Measurements from ENCODE around the gene RASA3. TPM values are rescaled to one million over a fixed set of nuclear protein-coding genes. Genes with fewer than 3 reads are reported as not detected.
"Not testable (repeated sequence)": the region's sequence is repeated elsewhere in the genome, so short reads cannot be mapped to it uniquely, and the experiment has no call there.

RASA3 gene
- total RNA-seq, 1 experiment from 2014 or later: 0.56 TPM

- Histone ChIP-seq H2AFZ (ENCODE audit: low read length) (no peak overlapping the region), H3K27ac (ENCODE audit: low read length) (no peak overlapping the region), H3K4me1 (ENCODE audit: low read length) (no peaks in the 10 kb centered on the region), H3K79me2 (ENCODE audit: low read length) (no peaks in the 10 kb centered on the region), H3K27me3 (ENCODE audit: low read length) (no peaks in the 10 kb centered on the region), H3K9ac (ENCODE audit: low read length) (no peak overlapping the region), H3K9me3 (ENCODE audit: low read length) (no peaks in the 10 kb centered on the region), H3K4me3 (ENCODE audit: low read length) (no peak overlapping the region), H3K4me2 (ENCODE audit: low read depth, low read length, poor library complexity, severe bottlenecking) (no peak overlapping the region), H3K36me3 (ENCODE audit: insufficient read depth, low read length) (no peaks in the 10 kb centered on the region), H3K9me2 (replicated peaks; ENCODE audit: insufficient read depth, low read length) (no peaks in the 10 kb centered on the region), H4K20me1 (ENCODE audit: insufficient read depth, low read depth, low read length) (no peaks in the 10 kb centered on the region)
- DNase-seq: no peak
These were observed 19.5 kb downstream of the RASA3 start for GRCh38 chr13:114112826-114113322.

GRCh38 chr13:114112231-114112825 is 20.1 kb downstream of the RASA3 start:
- H3K4me2 ChIP-seq (ENCODE audit: low read depth, low read length, poor library complexity, severe bottlenecking): no peak overlapping the region
- no peaks in the 10 kb centered on the region for H3K79me2 ChIP-seq (ENCODE audit: low read length)
- no peaks in the 10 kb centered on the region for H3K9me3 ChIP-seq (ENCODE audit: low read length)
- no peaks in the 10 kb centered on the region for H4K20me1 ChIP-seq (ENCODE audit: insufficient read depth, low read depth, low read length)
- H3K4me3 ChIP-seq (ENCODE audit: low read length): no peak overlapping the region
- no peaks in the 10 kb centered on the region for H3K9me2 ChIP-seq (replicated peaks; ENCODE audit: insufficient read depth, low read length)
- H3K4me1 ChIP-seq (ENCODE audit: low read length): no peaks in the 10 kb centered on the region
- no peak overlapping the region for H3K9ac ChIP-seq (ENCODE audit: low read length)
- H3K36me3 ChIP-seq (ENCODE audit: insufficient read depth, low read length): no peaks in the 10 kb centered on the region
- H3K27me3 ChIP-seq (ENCODE audit: low read length): no peaks in the 10 kb centered on the region
- H3K27ac ChIP-seq (ENCODE audit: low read length): no peak overlapping the region
- DNase-seq: no peak
- H2AFZ ChIP-seq (ENCODE audit: low read length): no peak overlapping the region

GRCh38 chr13:114111577-114111976 is 20.8 kb downstream of the RASA3 start:
- H3K36me3 ChIP-seq (ENCODE audit: insufficient read depth, low read length): no peaks in the 10 kb centered on the region
- no peaks in the 10 kb centered on the region for H3K4me1 ChIP-seq (ENCODE audit: low read length)
- no peak for DNase-seq
- H3K9me3 ChIP-seq (ENCODE audit: low read length): no peaks in the 10 kb centered on the region
- no peak overlapping the region for H3K27ac ChIP-seq (ENCODE audit: low read length)
- H3K9ac ChIP-seq (ENCODE audit: low read length): no peak overlapping the region
- H2AFZ ChIP-seq (ENCODE audit: low read length): no peak overlapping the region
- H3K4me2 ChIP-seq (ENCODE audit: low read depth, low read length, poor library complexity, severe bottlenecking): no peak overlapping the region
- no peaks in the 10 kb centered on the region for H3K9me2 ChIP-seq (replicated peaks; ENCODE audit: insufficient read depth, low read length)
- H4K20me1 ChIP-seq (ENCODE audit: insufficient read depth, low read depth, low read length): no peaks in the 10 kb centered on the region
- no peaks in the 10 kb centered on the region for H3K79me2 ChIP-seq (ENCODE audit: low read length)
- H3K4me3 ChIP-seq (ENCODE audit: low read length): no peak overlapping the region
- no peaks in the 10 kb centered on the region for H3K27me3 ChIP-seq (ENCODE audit: low read length)

GRCh38 chr13:114110830-114111189 is 21.6 kb downstream of the RASA3 start:
- not testable (repeated sequence) for H3K4me1 ChIP-seq (ENCODE audit: low read length); H4K20me1 ChIP-seq (ENCODE audit: insufficient read depth, low read depth, low read length); H3K9me3 ChIP-seq (ENCODE audit: low read length); H3K4me3 ChIP-seq (ENCODE audit: low read length); H3K9ac ChIP-seq (ENCODE audit: low read length); DNase-seq; H3K4me2 ChIP-seq (ENCODE audit: low read depth, low read length, poor library complexity, severe bottlenecking); H3K27ac ChIP-seq (ENCODE audit: low read length); H2AFZ ChIP-seq (ENCODE audit: low read length); H3K9me2 ChIP-seq (replicated peaks; ENCODE audit: insufficient read depth, low read length); H3K27me3 ChIP-seq (ENCODE audit: low read length); H3K36me3 ChIP-seq (ENCODE audit: insufficient read depth, low read length); H3K79me2 ChIP-seq (ENCODE audit: low read length)

GRCh38 chr13:114110091-114110829 is 22.2 kb downstream of the RASA3 start:
- no peak for DNase-seq
- Histone ChIP-seq H3K9me2 (replicated peaks; ENCODE audit: insufficient read depth, low read length) (no peaks in the 10 kb centered on the region), H3K9ac (ENCODE audit: low read length) (no peak overlapping the region), H3K79me2 (ENCODE audit: low read length) (no peaks in the 10 kb centered on the region), H3K9me3 (ENCODE audit: low read length) (no peaks in the 10 kb centered on the region; the same call in 1 of the 2 replicates), H3K4me3 (ENCODE audit: low read length) (no peak overlapping the region), H4K20me1 (ENCODE audit: insufficient read depth, low read depth, low read length) (no peaks in the 10 kb centered on the region), H3K27ac (ENCODE audit: low read length) (no peak overlapping the region), H3K36me3 (ENCODE audit: insufficient read depth, low read length) (no peaks in the 10 kb centered on the region), H3K27me3 (ENCODE audit: low read length) (no peaks in the 10 kb centered on the region), H3K4me2 (ENCODE audit: low read depth, low read length, poor library complexity, severe bottlenecking) (no peak overlapping the region), H3K4me1 (ENCODE audit: low read length) (no peaks in the 10 kb centered on the region), H2AFZ (ENCODE audit: low read length) (no peak overlapping the region)

GRCh38 chr13:114109641-114110041 is 22.8 kb downstream of the RASA3 start:
- Histone ChIP-seq H3K4me2 (ENCODE audit: low read depth, low read length, poor library complexity, severe bottlenecking) (no peak overlapping the region), H2AFZ (ENCODE audit: low read length) (no peak overlapping the region), H3K9me3 (ENCODE audit: low read length) (no peaks in the 10 kb centered on the region; the same call in 1 of the 2 replicates), H3K4me3 (ENCODE audit: low read length) (no peak overlapping the region), H3K79me2 (ENCODE audit: low read length) (no peaks in the 10 kb centered on the region), H4K20me1 (ENCODE audit: insufficient read depth, low read depth, low read length) (no peaks in the 10 kb centered on the region), H3K9ac (ENCODE audit: low read length) (no peak overlapping the region), H3K27ac (ENCODE audit: low read length) (no peak overlapping the region), H3K36me3 (ENCODE audit: insufficient read depth, low read length) (no peaks in the 10 kb centered on the region), H3K9me2 (replicated peaks; ENCODE audit: insufficient read depth, low read length) (no peaks in the 10 kb centered on the region), H3K4me1 (ENCODE audit: low read length) (no peaks in the 10 kb centered on the region), H3K27me3 (ENCODE audit: low read length) (no peaks in the 10 kb centered on the region)
- no peak for DNase-seq

- H3K9me2 ChIP-seq (replicated peaks; ENCODE audit: insufficient read depth, low read length): no peaks in the 10 kb centered on the region
- no peaks in the 10 kb centered on the region for H3K4me1 ChIP-seq (ENCODE audit: low read length)
- H3K36me3 ChIP-seq (ENCODE audit: insufficient read depth, low read length): no peaks in the 10 kb centered on the region
- H3K79me2 ChIP-seq (ENCODE audit: low read length): no peaks in the 10 kb centered on the region
- no peak for DNase-seq
- H3K9ac ChIP-seq (ENCODE audit: low read length): no peak overlapping the region
- no peaks in the 10 kb centered on the region for H3K27me3 ChIP-seq (ENCODE audit: low read length)
- no peaks in the 10 kb centered on the region; the same call in 1 of the 2 replicates for H3K9me3 ChIP-seq (ENCODE audit: low read length)
- H4K20me1 ChIP-seq (ENCODE audit: insufficient read depth, low read depth, low read length): no peaks in the 10 kb centered on the region
- no peak overlapping the region for H2AFZ ChIP-seq (ENCODE audit: low read length)
- no peak overlapping the region for H3K4me3 ChIP-seq (ENCODE audit: low read length)
- no peak overlapping the region for H3K4me2 ChIP-seq (ENCODE audit: low read depth, low read length, poor library complexity, severe bottlenecking)
- no peak overlapping the region for H3K27ac ChIP-seq (ENCODE audit: low read length)
These were observed 23.5 kb downstream of the RASA3 start for GRCh38 chr13:114108894-114109293.

- no peak overlapping the region for H3K27ac ChIP-seq (ENCODE audit: low read length)
- no peak overlapping the region for H2AFZ ChIP-seq (ENCODE audit: low read length)
- H3K4me1 ChIP-seq (ENCODE audit: low read length): no peaks in the 10 kb centered on the region
- no peak overlapping the region for H3K9ac ChIP-seq (ENCODE audit: low read length)
- no peaks in the 10 kb centered on the region for H4K20me1 ChIP-seq (ENCODE audit: insufficient read depth, low read depth, low read length)
- H3K4me2 ChIP-seq (ENCODE audit: low read depth, low read length, poor library complexity, severe bottlenecking): no peak overlapping the region
- H3K9me3 ChIP-seq (ENCODE audit: low read length): no peaks in the 10 kb centered on the region; the same call in 1 of the 2 replicates
- no peaks in the 10 kb centered on the region for H3K9me2 ChIP-seq (replicated peaks; ENCODE audit: insufficient read depth, low read length)
- DNase-seq: no peak
- H3K79me2 ChIP-seq (ENCODE audit: low read length): no peaks in the 10 kb centered on the region
- no peaks in the 10 kb centered on the region for H3K27me3 ChIP-seq (ENCODE audit: low read length)
- no peaks in the 10 kb centered on the region for H3K36me3 ChIP-seq (ENCODE audit: insufficient read depth, low read length)
- no peak overlapping the region for H3K4me3 ChIP-seq (ENCODE audit: low read length)
These were observed 24.2 kb downstream of the RASA3 start for GRCh38 chr13:114108141-114108761.
